Measurements from ENCODE around the gene CACNG4. TPM values are rescaled to one million over a fixed set of nuclear protein-coding genes. Genes with fewer than 3 reads are reported as not detected.

Gene CACNG4
- total RNA-seq, 3 donors from 2014 or later, result 0.07 to 0.47 (median 0.26) TPM

DNA sequence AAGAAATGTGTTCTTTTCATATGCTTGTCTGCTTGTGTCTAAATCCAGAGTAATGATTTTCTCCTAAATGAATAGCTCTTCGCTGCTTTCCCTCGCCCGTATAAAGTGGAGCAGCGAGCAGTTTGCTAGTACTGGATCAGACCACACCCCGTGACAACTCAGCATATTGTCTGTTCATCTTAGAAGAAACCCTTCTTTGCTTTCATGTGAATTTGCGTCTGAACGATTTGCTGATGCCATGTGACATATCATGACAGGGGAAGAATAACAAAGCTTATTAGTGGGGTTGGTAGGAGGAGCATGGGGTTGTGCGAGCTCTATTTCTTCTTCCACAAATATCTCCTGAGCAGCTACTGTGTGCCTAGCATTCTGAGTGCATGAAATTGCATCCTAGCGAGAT lies 44.1 kb upstream of the CACNG4 start:
- intact Hi-C loops (cut with DNase I, micrococcal nuclease), result no loop called here
- Histone ChIP-seq H3K4me1 (ENCODE audit: low read depth) (no peaks in the 10 kb centered on the region), H3K36me3 (ENCODE audit: low read depth) (no peaks in the 10 kb centered on the region), H3K9me3 (no peaks in the 10 kb centered on the region), H3K4me3 (no peak overlapping the region)
- ATAC-seq (no peak), DNase-seq (no peak)
- TF ChIP-seq, protein P1, sequence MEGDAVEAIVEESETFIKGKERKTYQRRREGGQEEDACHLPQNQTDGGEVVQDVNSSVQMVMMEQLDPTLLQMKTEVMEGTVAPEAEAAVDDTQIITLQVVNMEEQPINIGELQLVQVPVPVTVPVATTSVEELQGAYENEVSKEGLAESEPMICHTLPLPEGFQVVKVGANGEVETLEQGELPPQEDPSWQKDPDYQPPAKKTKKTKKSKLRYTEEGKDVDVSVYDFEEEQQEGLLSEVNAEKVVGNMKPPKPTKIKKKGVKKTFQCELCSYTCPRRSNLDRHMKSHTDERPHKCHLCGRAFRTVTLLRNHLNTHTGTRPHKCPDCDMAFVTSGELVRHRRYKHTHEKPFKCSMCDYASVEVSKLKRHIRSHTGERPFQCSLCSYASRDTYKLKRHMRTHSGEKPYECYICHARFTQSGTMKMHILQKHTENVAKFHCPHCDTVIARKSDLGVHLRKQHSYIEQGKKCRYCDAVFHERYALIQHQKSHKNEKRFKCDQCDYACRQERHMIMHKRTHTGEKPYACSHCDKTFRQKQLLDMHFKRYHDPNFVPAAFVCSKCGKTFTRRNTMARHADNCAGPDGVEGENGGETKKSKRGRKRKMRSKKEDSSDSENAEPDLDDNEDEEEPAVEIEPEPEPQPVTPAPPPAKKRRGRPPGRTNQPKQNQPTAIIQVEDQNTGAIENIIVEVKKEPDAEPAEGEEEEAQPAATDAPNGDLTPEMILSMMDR (IDR thresholded peaks at IDR 0.05), result no peak

DNA sequence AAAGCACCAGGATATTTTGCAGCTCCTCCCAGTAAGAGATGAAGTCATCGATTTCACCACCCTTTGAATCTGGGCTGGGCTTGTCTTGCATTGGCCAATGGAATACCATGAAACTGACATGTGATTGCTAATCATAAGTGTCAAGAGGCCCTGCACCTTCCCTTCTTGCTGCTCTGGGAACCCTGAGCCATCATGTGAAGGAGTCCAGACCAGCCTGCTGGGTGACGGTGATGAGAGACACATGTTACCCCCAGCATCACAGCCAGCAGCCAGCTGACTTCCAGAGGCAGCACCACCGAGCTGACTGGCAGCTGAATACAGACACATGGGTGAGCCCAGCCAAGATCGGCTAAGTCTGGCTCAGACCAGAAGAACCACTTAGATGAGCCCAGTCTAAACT lies 43.6 kb upstream of the CACNG4 start:
- intact Hi-C loops (cut with DNase I, micrococcal nuclease), result no loop called here
- H3K4me1 ChIP-seq (ENCODE audit: low read depth), result no peaks in the 10 kb centered on the region
- H3K36me3 ChIP-seq (ENCODE audit: low read depth), result no peaks in the 10 kb centered on the region
- H3K9me3 ChIP-seq, result no peaks in the 10 kb centered on the region
- H3K4me3 ChIP-seq, result no peak overlapping the region
- no peak for DNase-seq
- no peak for ATAC-seq
- TF ChIP-seq, protein P1 (IDR thresholded peaks at IDR 0.05), result no peak

DNA sequence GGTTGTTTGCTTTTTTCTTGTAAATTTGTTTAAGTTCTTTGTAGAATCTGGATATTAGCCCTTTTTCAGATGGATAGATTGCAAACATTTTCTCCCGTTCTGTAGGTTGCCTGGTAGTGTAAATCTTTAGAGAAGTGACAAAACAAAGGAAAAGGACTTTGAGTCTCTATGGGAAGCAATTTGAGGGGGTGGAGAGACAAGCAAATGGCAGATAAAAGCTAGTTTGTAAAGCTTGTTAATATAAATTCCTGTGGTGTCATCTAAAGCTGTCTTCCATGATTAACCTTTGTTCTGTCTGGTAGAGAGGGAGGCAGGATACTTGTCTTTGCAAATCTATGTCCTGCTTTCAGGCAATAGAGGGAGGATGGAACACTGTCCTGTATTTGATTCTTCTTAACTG lies 40.6 kb upstream of the CACNG4 start:
- ATAC-seq (no peak), DNase-seq (no peak)
- Histone ChIP-seq H3K36me3 (ENCODE audit: low read depth) (no peaks in the 10 kb centered on the region), H3K4me3 (no peak overlapping the region), H3K9me3 (no peaks in the 10 kb centered on the region), H3K4me1 (ENCODE audit: low read depth) (no peaks in the 10 kb centered on the region)
- TF ChIP-seq, protein P1 (IDR thresholded peaks at IDR 0.05), result no peak
- intact Hi-C loops (cut with DNase I, micrococcal nuclease), result no loop called here

DNA sequence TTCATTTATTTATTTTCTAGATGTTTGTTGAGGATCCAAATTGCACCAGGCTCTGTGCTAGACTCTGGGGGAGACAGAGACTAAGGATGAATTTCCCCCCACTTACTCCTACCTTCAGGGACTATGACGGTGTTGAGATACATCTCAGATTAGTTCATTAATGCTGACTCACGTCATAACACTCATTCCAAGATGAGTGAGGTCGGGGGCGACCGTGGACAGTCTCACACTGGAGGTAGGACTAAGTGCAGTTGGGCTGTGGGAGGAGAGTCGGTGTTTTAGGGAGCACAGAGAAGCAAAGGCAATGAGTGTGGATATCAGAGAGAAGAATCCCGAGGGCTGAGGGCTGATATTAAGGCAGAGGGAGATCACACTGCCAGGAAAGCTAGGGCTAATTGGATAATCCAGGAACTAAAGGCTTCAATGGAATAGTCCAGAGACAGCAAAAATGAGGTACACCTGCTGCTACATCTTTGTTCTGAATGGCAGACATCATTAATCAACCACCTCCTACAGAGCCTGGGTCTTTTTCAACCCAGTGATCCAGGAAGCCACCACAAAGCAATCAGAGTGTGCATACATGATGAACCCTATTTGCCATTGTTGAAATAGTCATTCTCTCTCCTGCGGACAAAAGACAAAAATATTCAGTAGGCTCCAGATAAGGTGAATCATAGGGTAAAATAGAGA lies 38.6 kb upstream of the CACNG4 start:
- DNase-seq, result no peak
- no peak for ATAC-seq
- no peaks in the 10 kb centered on the region for H3K4me1 ChIP-seq (ENCODE audit: low read depth)
- H3K4me3 ChIP-seq, result no peak overlapping the region
- H3K36me3 ChIP-seq (ENCODE audit: low read depth), result no peaks in the 10 kb centered on the region
- no peaks in the 10 kb centered on the region for H3K9me3 ChIP-seq
- intact Hi-C loops (cut with DNase I, micrococcal nuclease), result no loop called here
- TF ChIP-seq, protein P1 (IDR thresholded peaks at IDR 0.05), result no peak

DNA sequence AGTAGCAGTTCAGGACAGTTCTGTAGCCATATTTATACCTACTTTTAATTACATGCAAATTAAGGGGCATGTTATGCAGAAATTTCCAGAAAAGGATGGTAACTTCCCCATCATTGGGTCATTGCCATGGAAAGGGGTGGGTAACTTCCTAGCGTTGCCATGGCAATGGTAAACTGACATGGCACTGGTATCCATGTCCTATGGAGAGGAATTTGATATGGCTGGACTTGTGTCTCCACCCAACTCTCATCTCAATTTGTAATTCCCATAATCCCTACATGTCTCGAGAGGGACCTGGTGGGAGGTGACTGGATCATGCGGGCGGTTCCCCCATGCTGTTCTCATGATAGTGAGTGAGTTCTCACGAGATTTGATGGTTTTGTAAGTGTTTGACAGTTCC lies 35.6 kb upstream of the CACNG4 start:
- Histone ChIP-seq H3K36me3 (ENCODE audit: low read depth) (no peaks in the 10 kb centered on the region), H3K9me3 (no peaks in the 10 kb centered on the region), H3K4me1 (ENCODE audit: low read depth) (no peaks in the 10 kb centered on the region), H3K4me3 (no peak overlapping the region)
- DNase-seq, result no peak
- ATAC-seq, result no peak
- TF ChIP-seq, protein P1 (IDR thresholded peaks at IDR 0.05), result no peak
- intact Hi-C loops (cut with DNase I, micrococcal nuclease), result no loop called here

DNA sequence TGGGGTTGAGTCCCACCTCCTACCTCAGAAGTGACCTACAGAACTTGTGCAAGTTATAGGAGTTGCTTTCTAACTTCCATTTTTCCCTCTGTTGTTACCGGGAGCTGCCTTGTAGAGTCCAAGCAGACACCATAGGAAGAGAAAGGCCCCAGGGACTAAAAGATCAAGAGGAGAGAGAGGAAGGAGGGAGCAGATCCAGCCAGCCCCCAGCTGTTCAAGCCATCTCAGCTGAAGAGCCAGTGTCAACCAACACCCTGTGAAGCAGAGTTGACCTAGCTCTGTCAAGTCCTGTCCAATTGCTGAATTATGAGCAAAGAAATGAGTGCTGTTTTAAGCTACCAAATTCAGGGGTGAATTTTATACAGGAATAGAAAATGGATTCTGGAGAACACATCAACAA lies 34.9 kb upstream of the CACNG4 start:
- intact Hi-C loops (cut with DNase I, micrococcal nuclease), result no loop called here
- Histone ChIP-seq H3K36me3 (ENCODE audit: low read depth) (no peaks in the 10 kb centered on the region), H3K9me3 (no peaks in the 10 kb centered on the region), H3K4me3 (no peak overlapping the region), H3K4me1 (ENCODE audit: low read depth) (no peaks in the 10 kb centered on the region)
- ATAC-seq (no peak), DNase-seq (no peak)
- TF ChIP-seq, protein P1 (IDR thresholded peaks at IDR 0.05), result no peak

Data from mucosa of descending colon (tissue), 3 donors.